Measurements from ENCODE around the gene TRPM3.

Gene TRPM3

GRCh38 chr9:70682298-70682697 lies 439.1 kb downstream of the TRPM3 start:
- TF ChIP-seq ZBTB26 (tag by site-specific recombination; optimal IDR thresholded peaks at IDR 0.05) (no peak), ZBTB1 (tag by site-specific recombination; IDR thresholded peaks at IDR 0.05) (no peak), ZNF837 (tag by site-specific recombination; IDR thresholded peaks at IDR 0.05) (no peak), ZNF596 (tag by site-specific recombination; IDR thresholded peaks at IDR 0.05) (no peak)
- ChIA-PET POLR2A (no interaction called here), CTCF (interaction anchor here (0.9 to 1.8 kb wide), 3 partner anchors 13 to 242 kb away, joined by 3 to 6 read pairs (median 5); no protein-coding TSS in a partner anchor)
- no peaks in the 10 kb centered on the region for H3K9me3 ChIP-seq (ENCODE audit: control insufficient read depth, insufficient read depth, low read depth, low read length)
- H3K27ac ChIP-seq (ENCODE audit: extremely low read depth, low read depth, low read length): no peak overlapping the region
- no peaks in the 10 kb centered on the region for H3K36me3 ChIP-seq (ENCODE audit: control insufficient read depth in 2 of 2, insufficient read depth in 1 of 2, low read length in 2 of 2)
- no peak overlapping the region for H3K4me3 ChIP-seq (ENCODE audit: low read depth, low read length)
- no peaks in the 10 kb centered on the region for H3K4me1 ChIP-seq (ENCODE audit: control insufficient read depth, insufficient read depth, low read length)

- ChIA-PET POLR2A (no interaction called here), CTCF (interaction anchor here (0.6 kb wide), 1 partner anchor 407 kb away, joined by 4 read pairs; no protein-coding TSS in a partner anchor)
- TF ChIP-seq ZNF155 (tag by site-specific recombination; IDR thresholded peaks at IDR 0.05) (no peak), ZNF341 (tag by site-specific recombination; IDR thresholded peaks at IDR 0.05; ENCODE audit: low read depth) (no peak), IKZF3 (tag by site-specific recombination; IDR thresholded peaks at IDR 0.05) (no peak), HOXD13 (CRISPR knock-in tag; IDR thresholded peaks at IDR 0.05; ENCODE audit: borderline replicate concordance) (no peak), ZNF391 (tag by site-specific recombination; IDR thresholded peaks at IDR 0.05; ENCODE audit: borderline replicate concordance, low read depth) (no peak), ZSCAN5A (tag by site-specific recombination; IDR thresholded peaks at IDR 0.05) (no peak), ZNF639 (tag by site-specific recombination; IDR thresholded peaks at IDR 0.05) (no peak), ZNF266 (tag by site-specific recombination; IDR thresholded peaks at IDR 0.05; ENCODE audit: low read depth) (no peak), ZNF354C (tag by site-specific recombination; IDR thresholded peaks at IDR 0.05; ENCODE audit: borderline replicate concordance, low read depth) (no peak), ZIC2 (tag by site-specific recombination; IDR thresholded peaks at IDR 0.05) (no peak), SCRT2 (tag by site-specific recombination; IDR thresholded peaks at IDR 0.05) (no peak), ZNF148 (tag by site-specific recombination; IDR thresholded peaks at IDR 0.05; ENCODE audit: borderline replicate concordance) (no peak), ZNF514 (tag by site-specific recombination; IDR thresholded peaks at IDR 0.05) (no peak), ZNF768 (tag by site-specific recombination; IDR thresholded peaks at IDR 0.05) (no peak), ZNF571 (tag by site-specific recombination; IDR thresholded peaks at IDR 0.05) (no peak), ATF2 (tag by site-specific recombination; IDR thresholded peaks at IDR 0.05; ENCODE audit: low read depth) (no peak)
- H3K4me1 ChIP-seq (ENCODE audit: control insufficient read depth, insufficient read depth, low read length): no peaks in the 10 kb centered on the region
- no peaks in the 10 kb centered on the region for H3K9me3 ChIP-seq (ENCODE audit: control insufficient read depth, insufficient read depth, low read depth, low read length)
- no peak overlapping the region for H3K27ac ChIP-seq (ENCODE audit: extremely low read depth, low read depth, low read length)
- H3K36me3 ChIP-seq (ENCODE audit: control insufficient read depth in 2 of 2, insufficient read depth in 1 of 2, low read length in 2 of 2): no peaks in the 10 kb centered on the region
- no peak overlapping the region for H3K4me3 ChIP-seq (ENCODE audit: low read depth, low read length)
Measured at GRCh38 chr9:70679845-70680244, 441.6 kb downstream of the TRPM3 start.
